ENCODE data around the gene PCDH9.

DNA sequence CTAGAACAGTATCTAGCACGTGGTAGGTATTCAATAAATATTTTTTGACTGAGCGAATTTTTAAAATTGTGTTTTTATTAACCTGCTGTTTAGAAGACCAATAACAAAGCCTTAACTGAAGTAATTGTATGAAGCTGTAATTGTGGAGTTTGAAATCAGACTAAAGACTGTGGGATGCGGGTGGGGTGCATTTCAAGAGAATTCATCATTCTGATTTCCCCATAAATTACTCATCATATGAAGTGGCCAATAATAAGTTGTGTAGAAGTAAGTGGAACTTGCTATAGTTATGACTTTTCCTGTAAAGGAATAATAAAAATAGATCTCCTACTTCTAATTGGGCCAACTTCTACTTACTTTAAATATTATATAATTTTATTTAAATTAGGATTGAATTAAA lies 449.3 kb downstream of the PCDH9 start:
- TF ChIP-seq, protein P1, sequence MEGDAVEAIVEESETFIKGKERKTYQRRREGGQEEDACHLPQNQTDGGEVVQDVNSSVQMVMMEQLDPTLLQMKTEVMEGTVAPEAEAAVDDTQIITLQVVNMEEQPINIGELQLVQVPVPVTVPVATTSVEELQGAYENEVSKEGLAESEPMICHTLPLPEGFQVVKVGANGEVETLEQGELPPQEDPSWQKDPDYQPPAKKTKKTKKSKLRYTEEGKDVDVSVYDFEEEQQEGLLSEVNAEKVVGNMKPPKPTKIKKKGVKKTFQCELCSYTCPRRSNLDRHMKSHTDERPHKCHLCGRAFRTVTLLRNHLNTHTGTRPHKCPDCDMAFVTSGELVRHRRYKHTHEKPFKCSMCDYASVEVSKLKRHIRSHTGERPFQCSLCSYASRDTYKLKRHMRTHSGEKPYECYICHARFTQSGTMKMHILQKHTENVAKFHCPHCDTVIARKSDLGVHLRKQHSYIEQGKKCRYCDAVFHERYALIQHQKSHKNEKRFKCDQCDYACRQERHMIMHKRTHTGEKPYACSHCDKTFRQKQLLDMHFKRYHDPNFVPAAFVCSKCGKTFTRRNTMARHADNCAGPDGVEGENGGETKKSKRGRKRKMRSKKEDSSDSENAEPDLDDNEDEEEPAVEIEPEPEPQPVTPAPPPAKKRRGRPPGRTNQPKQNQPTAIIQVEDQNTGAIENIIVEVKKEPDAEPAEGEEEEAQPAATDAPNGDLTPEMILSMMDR (IDR thresholded peaks at IDR 0.05; ENCODE audit: low read depth, low read length) = no peak
- TF ChIP-seq, protein P2, sequence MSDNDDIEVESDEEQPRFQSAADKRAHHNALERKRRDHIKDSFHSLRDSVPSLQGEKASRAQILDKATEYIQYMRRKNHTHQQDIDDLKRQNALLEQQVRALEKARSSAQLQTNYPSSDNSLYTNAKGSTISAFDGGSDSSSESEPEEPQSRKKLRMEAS (IDR thresholded peaks at IDR 0.05; ENCODE audit: low read depth, low read length) = no peak
- TF ChIP-seq POLR2A (IDR thresholded peaks at IDR 0.05; ENCODE audit: extremely low read depth, insufficient read length) = no peak
